ENCODE data around the gene DMBX1. TPM values are rescaled to one million over a fixed set of nuclear protein-coding genes. Genes with fewer than 3 reads are reported as not detected.

Gene DMBX1
- total RNA-seq, 1 donor from 2014 or later = not detected

GRCh38 chr1:46456411-46456963, 33.1 kb upstream of the DMBX1 start:
- H3K4me3 Mint-ChIP-seq (ENCODE audit: unreplicated experiment) = no peak overlapping the region
- TF ChIP-seq, protein P1, sequence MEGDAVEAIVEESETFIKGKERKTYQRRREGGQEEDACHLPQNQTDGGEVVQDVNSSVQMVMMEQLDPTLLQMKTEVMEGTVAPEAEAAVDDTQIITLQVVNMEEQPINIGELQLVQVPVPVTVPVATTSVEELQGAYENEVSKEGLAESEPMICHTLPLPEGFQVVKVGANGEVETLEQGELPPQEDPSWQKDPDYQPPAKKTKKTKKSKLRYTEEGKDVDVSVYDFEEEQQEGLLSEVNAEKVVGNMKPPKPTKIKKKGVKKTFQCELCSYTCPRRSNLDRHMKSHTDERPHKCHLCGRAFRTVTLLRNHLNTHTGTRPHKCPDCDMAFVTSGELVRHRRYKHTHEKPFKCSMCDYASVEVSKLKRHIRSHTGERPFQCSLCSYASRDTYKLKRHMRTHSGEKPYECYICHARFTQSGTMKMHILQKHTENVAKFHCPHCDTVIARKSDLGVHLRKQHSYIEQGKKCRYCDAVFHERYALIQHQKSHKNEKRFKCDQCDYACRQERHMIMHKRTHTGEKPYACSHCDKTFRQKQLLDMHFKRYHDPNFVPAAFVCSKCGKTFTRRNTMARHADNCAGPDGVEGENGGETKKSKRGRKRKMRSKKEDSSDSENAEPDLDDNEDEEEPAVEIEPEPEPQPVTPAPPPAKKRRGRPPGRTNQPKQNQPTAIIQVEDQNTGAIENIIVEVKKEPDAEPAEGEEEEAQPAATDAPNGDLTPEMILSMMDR (IDR thresholded peaks at IDR 0.05) = no peak
- no peaks in the 10 kb centered on the region for H3K4me1 Mint-ChIP-seq (ENCODE audit: low read depth)
- peaks cover 2% of the 10 kb centered on the region for H3K36me3 Mint-ChIP-seq (ENCODE audit: low read depth)
- H3K9me3 Mint-ChIP-seq (ENCODE audit: low read depth) = no peaks in the 10 kb centered on the region
- H3K27ac Mint-ChIP-seq (ENCODE audit: unreplicated experiment) = no peak overlapping the region
- H3K27me3 Mint-ChIP-seq (ENCODE audit: low read depth) = peaks cover 63% of the 10 kb centered on the region
- DNase-seq (ENCODE audit: low spot score) = no peak

- no peak for DNase-seq (ENCODE audit: low spot score)
- no peaks in the 10 kb centered on the region for H3K9me3 Mint-ChIP-seq (ENCODE audit: low read depth)
- H3K27ac Mint-ChIP-seq (ENCODE audit: unreplicated experiment) = no peak overlapping the region
- H3K4me3 Mint-ChIP-seq (ENCODE audit: unreplicated experiment) = no peak overlapping the region
- peaks cover 62% of the 10 kb centered on the region for H3K27me3 Mint-ChIP-seq (ENCODE audit: low read depth)
- TF ChIP-seq, protein P1 (IDR thresholded peaks at IDR 0.05) = no peak
- H3K4me1 Mint-ChIP-seq (ENCODE audit: low read depth) = no peaks in the 10 kb centered on the region
- H3K36me3 Mint-ChIP-seq (ENCODE audit: low read depth) = peaks cover 4% of the 10 kb centered on the region
Observed at GRCh38 chr1:46457178-46457577, 32.5 kb upstream of the DMBX1 start.

DNA sequence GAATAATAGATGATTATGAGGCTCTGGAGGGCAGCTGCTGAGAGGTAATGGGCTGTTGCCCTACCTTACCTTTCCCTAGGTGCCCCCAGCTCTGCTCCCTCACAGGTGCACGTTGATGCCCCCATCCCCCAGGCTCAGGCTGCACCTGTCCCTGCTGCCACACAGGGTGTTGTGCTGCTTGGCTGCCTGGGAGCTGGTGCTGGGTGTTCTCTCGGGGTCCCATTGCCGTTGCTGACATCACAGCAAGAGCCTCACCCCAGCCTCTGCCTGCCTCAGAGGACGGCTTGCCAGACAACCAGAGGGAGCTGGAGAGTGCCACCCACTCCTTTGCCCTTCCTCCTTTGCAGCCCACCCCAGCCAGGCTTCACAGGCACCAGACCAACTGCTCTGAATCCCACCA, 31.4 kb upstream of the DMBX1 start:
- Mint-ChIP-seq H3K9me3 (ENCODE audit: low read depth) (no peaks in the 10 kb centered on the region), H3K4me1 (ENCODE audit: low read depth) (no peaks in the 10 kb centered on the region), H3K4me3 (ENCODE audit: unreplicated experiment) (no peak overlapping the region), H3K27ac (ENCODE audit: unreplicated experiment) (no peak overlapping the region), H3K27me3 (ENCODE audit: low read depth) (peaks cover 62% of the 10 kb centered on the region), H3K36me3 (ENCODE audit: low read depth) (peaks cover 4% of the 10 kb centered on the region)
- no peak for DNase-seq (ENCODE audit: low spot score)
- TF ChIP-seq, protein P1 (IDR thresholded peaks at IDR 0.05) = no peak

GRCh38 chr1:46458846-46459245, 30.8 kb upstream of the DMBX1 start:
- DNase-seq (ENCODE audit: low spot score) = no peak
- no peak overlapping the region for H3K27ac Mint-ChIP-seq (ENCODE audit: unreplicated experiment)
- H3K9me3 Mint-ChIP-seq (ENCODE audit: low read depth) = no peaks in the 10 kb centered on the region
- TF ChIP-seq, protein P1 (IDR thresholded peaks at IDR 0.05) = no peak
- H3K27me3 Mint-ChIP-seq (ENCODE audit: low read depth) = peaks cover 60% of the 10 kb centered on the region
- H3K4me1 Mint-ChIP-seq (ENCODE audit: low read depth) = no peaks in the 10 kb centered on the region
- peaks cover 4% of the 10 kb centered on the region for H3K36me3 Mint-ChIP-seq (ENCODE audit: low read depth)
- no peak overlapping the region for H3K4me3 Mint-ChIP-seq (ENCODE audit: unreplicated experiment)

GRCh38 chr1:46459315-46459714, 30.3 kb upstream of the DMBX1 start:
- no peak for DNase-seq (ENCODE audit: low spot score)
- TF ChIP-seq, protein P1 (IDR thresholded peaks at IDR 0.05) = no peak
- no peak overlapping the region for H3K4me3 Mint-ChIP-seq (ENCODE audit: unreplicated experiment)
- peaks cover 5% of the 10 kb centered on the region for H3K36me3 Mint-ChIP-seq (ENCODE audit: low read depth)
- H3K4me1 Mint-ChIP-seq (ENCODE audit: low read depth) = no peaks in the 10 kb centered on the region
- no peak overlapping the region for H3K27ac Mint-ChIP-seq (ENCODE audit: unreplicated experiment)
- no peaks in the 10 kb centered on the region for H3K9me3 Mint-ChIP-seq (ENCODE audit: low read depth)
- H3K27me3 Mint-ChIP-seq (ENCODE audit: low read depth) = peaks cover 60% of the 10 kb centered on the region

All from chondrocyte (in vitro differentiated cells).